ENCODE data around the gene PKD1.

Gene PKD1

GRCh38 chr16:2170080-2170479 is 34.4 kb upstream of the PKD1 start:
- DNase-seq (ENCODE audit: low read depth in 3 of 3) = no peak

GRCh38 chr16:2167068-2167638 is 31.5 kb upstream of the PKD1 start:
- no peak for DNase-seq (ENCODE audit: low read depth in 3 of 3)

GRCh38 chr16:2166263-2167067 is 30.8 kb upstream of the PKD1 start:
- DNase-seq (ENCODE audit: low read depth in 3 of 3) = no peak

GRCh38 chr16:2165861-2166260 is 30.2 kb upstream of the PKD1 start:
- no peak for DNase-seq (ENCODE audit: low read depth in 3 of 3)

- DNase-seq (ENCODE audit: low read depth in 3 of 3) = no peak
Measured at GRCh38 chr16:2163211-2163881, 27.6 kb upstream of the PKD1 start.

- DNase-seq (ENCODE audit: low read depth in 3 of 3) = no peak
Measured at GRCh38 chr16:2162676-2163118, 27.0 kb upstream of the PKD1 start.

GRCh38 chr16:2161911-2162310 is 26.2 kb upstream of the PKD1 start:
- DNase-seq (ENCODE audit: low read depth in 3 of 3) = no peak

- DNase-seq (ENCODE audit: low read depth in 3 of 3) = no peak
Measured at GRCh38 chr16:2160915-2161551, 25.3 kb upstream of the PKD1 start.

- DNase-seq (ENCODE audit: low read depth in 3 of 3) = no peak
Measured at GRCh38 chr16:2159175-2159838, 23.6 kb upstream of the PKD1 start.

GRCh38 chr16:2158262-2158638 is 22.6 kb upstream of the PKD1 start:
- DNase-seq (ENCODE audit: low read depth in 3 of 3) = no peak

GRCh38 chr16:2157480-2158261 is 22.0 kb upstream of the PKD1 start:
- DNase-seq (ENCODE audit: low read depth in 3 of 3) = no peak

GRCh38 chr16:2156849-2157224 is 21.1 kb upstream of the PKD1 start:
- DNase-seq (ENCODE audit: low read depth in 3 of 3) = no peak

GRCh38 chr16:2155977-2156848 is 20.5 kb upstream of the PKD1 start:
- DNase-seq (ENCODE audit: low read depth in 3 of 3) = no peak

- peak; percentile 93 to 98 (median 95) for DNase-seq (ENCODE audit: low read depth in 3 of 3)
Measured at GRCh38 chr16:2155091-2155950, 19.6 kb upstream of the PKD1 start, which contains the start of gene TRAF7. Gene TRAF7 (plus strand): TSS chr16:2155782. CDS start chr16:2163921, 8,139 bp downstream.

- DNase-seq (ENCODE audit: low read depth in 3 of 3) = no peak
Measured at GRCh38 chr16:2154533-2155090, 18.9 kb upstream of the PKD1 start.

- DNase-seq (ENCODE audit: low read depth in 3 of 3) = no peak
Measured at GRCh38 chr16:2152695-2153506, 17.2 kb upstream of the PKD1 start.

GRCh38 chr16:2151188-2152091 is 15.7 kb upstream of the PKD1 start:
- DNase-seq (ENCODE audit: low read depth in 3 of 3) = no peak
